HCT116 (cell line): ENCODE data around the gene SIPA1L3.

Experiments
- CTCF ChIP-seq, 3 experiments: fragments of 200-600 bp in 1 of 3; sonication (generic) in 1 of 3; IDR thresholded peaks in 2 of 3; conservative IDR thresholded peaks in 1 of 3; 2 replicates each; pipeline ENCODE4 v1.5.1; 2012 to 2017; ENCODE audit warnings: low read depth in 2 of 3, low read length in 2 of 3, antibody characterized with exemption in 1 of 3, borderline replicate concordance in 1 of 3, control low read depth in 1 of 3, mild to moderate bottlenecking in 1 of 3, mixed read lengths in 1 of 3, mixed run types in 1 of 3, moderate library complexity in 1 of 3; ENCODE audit not compliant: insufficient read depth in 1 of 3
- ELF1 ChIP-seq: IDR thresholded peaks from 2 replicates; pipeline ENCODE4 v1.6.1; 2012; ENCODE audit warnings: low read depth, borderline replicate concordance
- POLR2A ChIP-seq: IDR thresholded peaks from 2 replicates; pipeline ENCODE4 v1.7.0; 2011; ENCODE audit warnings: borderline replicate concordance; ENCODE audit not compliant: insufficient read depth, insufficient read length; ENCODE audit errors: extremely low read depth

GRCh38 chr19:38093154-38093553 lies 186.1 kb downstream of the SIPA1L3 start:
- TF ChIP-seq CTCF (IDR thresholded peaks at IDR 0.05 in 2 of 3, conservative IDR thresholded peaks at IDR 0.05 in 1 of 3; ENCODE audit: borderline replicate concordance in 1 of 3, insufficient read depth in 1 of 3, low read depth in 2 of 3, low read length in 2 of 3) (no peak), POLR2A (no peak), ELF1 (no peak)
